Adrenal gland (tissue), 12 donors: ENCODE data around the gene CEBPE. TPM values are rescaled to one million over a fixed set of nuclear protein-coding genes. Genes with fewer than 3 reads are reported as not detected.

Experiments used
- DNase-seq, 7 donors: peaks; one replicate each; pipeline ENCODE4 v3.0.0-alpha.2; 2019 to 2020
- H3K27ac ChIP-seq, 5 donors: fragments of 200-600 bp; sonication (generic) in 4 of 5; 1 replicate in 3 of 5; 2 replicates in 2 of 5; pipeline versions ENCODE4 v1.5.1 to v1.8.0; 2016 to 2020; ENCODE audit warnings: mild to moderate bottlenecking in 1 of 5
- H3K27me3 ChIP-seq: fragments of 200-600 bp; 2 replicates; pipeline ENCODE4 v1.8.0; 2021
- H3K36me3 ChIP-seq, 2 donors: fragments of 200-600 bp; replicated peaks in 1 of 2; 1 replicate in 1 of 2; 2 replicates in 1 of 2; pipeline versions ENCODE4 v1.5.1 to v1.8.0; 2018 to 2022
- H3K4me1 ChIP-seq, 2 donors: fragments of 200-600 bp; replicated peaks in 1 of 2; 1 replicate in 1 of 2; 2 replicates in 1 of 2; pipeline versions ENCODE4 v1.5.1 to v1.8.0; 2018 to 2021
- H3K4me3 ChIP-seq, 4 donors: fragments of 200-600 bp; sonication (generic) in 3 of 4; one replicate each; pipeline ENCODE4 v1.5.1; 2016 to 2018
- H3K9me3 ChIP-seq, 3 donors: fragments of 200-600 bp; sonication (generic) in 1 of 3; replicated peaks in 1 of 3; 1 replicate in 2 of 3; 2 replicates in 1 of 3; pipeline versions ENCODE4 v1.5.1 to v1.8.0; 2016 to 2021
- POLR2A ChIP-seq, 2 donors: fragments of 450-650 bp; IDR thresholded peaks; one replicate each; pipeline ENCODE4 v1.6.1; 2017; ENCODE audit warnings: antibody characterized with exemption in 2 of 2, mild to moderate bottlenecking in 2 of 2, moderate library complexity in 1 of 2
- WGBS, 4 donors: extraction: QIAGEN DNeasy Blood & Tissue Kit in 2 of 4; methylation state at CpG; one replicate each; pipeline versions ENCODE4 v1.1.5 to v1.1.7; 2013 to 2017; 5-methylcytosine and 5-hydroxymethylcytosine counted together
- intact Hi-C, 2 donors: fragments of 100-400 bp; cut with DNase I; formaldehyde crosslinking; loops; one replicate each; pipeline versions ENCODE4 v1.14.1 to v1.15.0; 2022 to 2023
- polyA plus RNA-seq, 3 donors: library from polyadenylated mRNA; stranded (reverse); fragments of 200-250 nt in 2 of 3; fragments of 350-450 nt in 1 of 3; fragmentation: Illumina TruSeq in 1 of 3; extraction: RNeasy Lipid Tissue Mini Kit (QIAGEN cat#74804) in 1 of 3; gene quantifications; one replicate each; pipeline ENCODE4 v1.2.3, GENCODE V29; 2013 to 2014
- total RNA-seq, 9 donors: library from RNA; depleted of rRNA in 4 of 9; stranded (reverse); fragments of >200 nt in 4 of 9; fragments of 120-200 nt in 1 of 9; fragmentation: NEBNext Ultra II Directional in 1 of 9; extraction: Animal tissue kit (Norgen Biotek cat#: 25700) in 1 of 9; gene quantifications; one replicate each; pipeline versions ENCODE4 v1.1.0 to v1.2.4, GENCODE V29; 2013 to 2023
- TF ChIP-seq, protein P1 (sequence below), 6 experiments: fragments of 450-650 bp in 4 of 6; fragments of 200-600 bp in 2 of 6; sonication (generic) in 1 of 6; IDR thresholded peaks; 1 replicate in 5 of 6; 2 replicates in 1 of 6; pipeline versions ENCODE4 v1.5.1 to v1.8.0; 2016 to 2021; ENCODE audit warnings: antibody characterized with exemption in 6 of 6, mild to moderate bottlenecking in 2 of 6, moderate library complexity in 1 of 6
- donor health status: healthy with polysubstance abuse.
- donor health status: Bipolar disorder and iron deficiency.
- donor health status: DM: yes; HTN: yes; CAD: no.
- donor health status: DM: no; HTN: no; CAD: no.
- donor health status: DM: no; HTN: no; CAD: no.
- donor health status: DM: yes; HTN: yes; CAD: no.

Gene CEBPE
- total and polyA plus RNA-seq, 12 donors, result 0.03 to 0.40 (median 0.15) TPM; not detected in 9

DNA sequence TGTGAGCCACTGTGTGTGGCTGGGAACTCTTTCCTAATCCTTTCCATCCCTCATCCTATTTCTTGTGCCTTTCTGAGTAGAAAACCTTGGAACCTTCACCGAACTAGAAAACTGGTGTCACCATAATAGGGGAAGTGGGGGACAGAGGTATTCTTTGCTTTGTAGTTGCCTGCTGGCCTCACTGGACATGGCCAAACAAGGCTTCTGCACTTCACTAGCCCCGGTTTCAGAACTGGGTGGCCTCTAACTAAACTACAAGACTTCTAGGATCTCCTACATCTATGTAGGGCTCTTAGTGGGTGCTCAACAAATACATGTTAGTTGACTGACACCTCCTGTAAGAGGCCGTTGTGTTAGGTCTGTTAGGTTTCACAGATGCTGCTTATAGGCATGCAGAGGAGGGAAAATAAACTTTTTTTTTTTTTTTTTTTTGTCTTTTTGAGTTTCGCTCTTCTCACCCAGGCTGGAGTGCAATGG lies 13.7 kb downstream of the CEBPE start:
- intact Hi-C loops, result no loop called here
- H3K27me3 ChIP-seq, result no peaks in the 10 kb centered on the region
- no peaks in the 10 kb centered on the region for H3K9me3 ChIP-seq
- TF ChIP-seq POLR2A (IDR thresholded peaks at IDR 0.05), result no peak
- TF ChIP-seq, protein P1, sequence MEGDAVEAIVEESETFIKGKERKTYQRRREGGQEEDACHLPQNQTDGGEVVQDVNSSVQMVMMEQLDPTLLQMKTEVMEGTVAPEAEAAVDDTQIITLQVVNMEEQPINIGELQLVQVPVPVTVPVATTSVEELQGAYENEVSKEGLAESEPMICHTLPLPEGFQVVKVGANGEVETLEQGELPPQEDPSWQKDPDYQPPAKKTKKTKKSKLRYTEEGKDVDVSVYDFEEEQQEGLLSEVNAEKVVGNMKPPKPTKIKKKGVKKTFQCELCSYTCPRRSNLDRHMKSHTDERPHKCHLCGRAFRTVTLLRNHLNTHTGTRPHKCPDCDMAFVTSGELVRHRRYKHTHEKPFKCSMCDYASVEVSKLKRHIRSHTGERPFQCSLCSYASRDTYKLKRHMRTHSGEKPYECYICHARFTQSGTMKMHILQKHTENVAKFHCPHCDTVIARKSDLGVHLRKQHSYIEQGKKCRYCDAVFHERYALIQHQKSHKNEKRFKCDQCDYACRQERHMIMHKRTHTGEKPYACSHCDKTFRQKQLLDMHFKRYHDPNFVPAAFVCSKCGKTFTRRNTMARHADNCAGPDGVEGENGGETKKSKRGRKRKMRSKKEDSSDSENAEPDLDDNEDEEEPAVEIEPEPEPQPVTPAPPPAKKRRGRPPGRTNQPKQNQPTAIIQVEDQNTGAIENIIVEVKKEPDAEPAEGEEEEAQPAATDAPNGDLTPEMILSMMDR (IDR thresholded peaks at IDR 0.05), result no peak
- 86 to 92% (median 90%) methylated on average over 4 of the region's 4 CpGs for WGBS, 4 donors
- H3K36me3 ChIP-seq, result no peaks in the 10 kb centered on the region
- H3K4me3 ChIP-seq, result no peak overlapping the region
- no peaks in the 10 kb centered on the region for H3K4me1 ChIP-seq
- H3K27ac ChIP-seq, result no peak overlapping the region
- no peak for DNase-seq

DNA sequence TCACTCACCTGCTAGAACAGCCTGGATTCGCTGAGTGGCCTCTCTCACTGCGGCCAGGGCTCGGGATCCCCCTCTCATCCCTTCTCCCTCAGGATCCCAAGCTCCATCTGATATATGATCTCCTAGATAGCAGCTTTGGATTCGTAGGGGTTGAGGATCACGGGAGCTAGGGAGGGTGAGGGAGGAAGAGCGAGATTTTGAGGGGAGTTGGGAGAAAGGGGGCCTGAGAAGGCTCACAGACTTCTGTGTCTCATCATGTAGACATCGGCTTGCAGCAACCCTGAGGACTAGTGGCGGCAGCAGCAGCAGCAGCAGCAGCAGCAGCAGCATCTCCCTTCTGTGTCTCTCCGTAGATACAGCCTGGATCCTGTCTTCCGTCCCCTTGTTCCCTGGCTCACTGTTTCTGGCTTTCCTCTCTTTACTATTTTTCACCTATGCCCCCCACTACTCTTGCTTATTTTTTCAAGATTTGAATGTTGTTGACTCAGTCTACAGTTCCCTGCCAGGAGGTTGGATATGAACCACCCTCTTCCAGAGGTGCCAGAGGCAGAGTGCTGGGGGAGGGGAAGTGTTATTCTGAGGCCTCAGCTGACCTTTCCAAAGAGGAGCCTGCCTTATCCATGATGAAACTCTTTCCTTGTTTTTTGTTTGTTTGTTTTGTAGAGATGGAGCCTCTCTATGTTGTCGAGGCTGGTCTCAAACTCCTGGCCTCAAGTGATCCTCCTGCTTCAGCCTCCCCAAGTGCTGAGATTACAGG lies 14.3 kb downstream of the CEBPE start, which contains the start of gene CIROP:
Gene CIROP, minus strand, starts transcription at position 399 of the 757 bp plus-strand sequence. Its CDS starts 69 bp downstream, at position 330.
- WGBS, 4 donors, result 68 to 74% (median 73%) methylated on average over 11 of the region's 11 CpGs

DNA sequence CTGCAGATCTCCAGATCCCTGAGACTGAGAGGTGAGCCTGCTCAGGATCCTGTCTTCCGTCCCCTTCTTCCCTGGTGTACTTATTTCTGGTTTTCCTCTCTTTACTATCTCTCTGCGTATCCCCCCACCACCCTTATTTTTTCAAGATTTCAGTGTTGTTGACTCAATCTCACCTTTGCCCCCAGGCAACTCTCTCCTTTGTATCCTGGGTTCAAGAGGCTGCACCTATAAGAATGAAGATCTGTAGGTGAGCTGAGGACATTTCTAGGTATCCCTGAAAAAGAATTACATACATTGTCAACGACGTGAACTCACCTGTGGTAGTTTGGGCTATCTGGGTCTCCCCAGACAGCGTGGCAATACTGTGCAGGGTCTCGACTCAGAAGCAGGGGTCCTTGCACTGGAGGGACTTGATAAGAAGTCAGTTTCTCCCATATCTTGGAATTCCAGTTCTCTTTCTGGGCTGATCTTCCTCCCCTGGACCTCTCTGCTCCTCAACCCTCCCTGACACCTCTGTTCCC lies 14.9 kb downstream of the CEBPE start:
- no peak overlapping the region for H3K27ac ChIP-seq
- DNase-seq, result no peak
- WGBS, 4 donors, result 78 to 86% (median 83%) methylated on average over 6 of the region's 6 CpGs
- H3K4me3 ChIP-seq, result no peak overlapping the region
- TF ChIP-seq, protein P1 (IDR thresholded peaks at IDR 0.05), result no peak
- no peak for TF ChIP-seq POLR2A (IDR thresholded peaks at IDR 0.05)
- no peaks in the 10 kb centered on the region for H3K27me3 ChIP-seq
- peaks cover 0 to under 1% of the 10 kb centered on the region in 2 donors for H3K36me3 ChIP-seq
- intact Hi-C loops, result loop anchor here (5.0 kb wide), 2 partner anchors 37 to 42 kb away; no protein-coding TSS in a partner anchor
- H3K9me3 ChIP-seq, result no peaks in the 10 kb centered on the region
- H3K4me1 ChIP-seq, result peaks cover 4 to 6% of the 10 kb centered on the region in 2 donors

More for the DNA sequence above, 14.3 kb downstream of the CEBPE start, which contains the start of gene CIROP:
- Histone ChIP-seq H3K4me1 (peaks cover under 1% of the 10 kb centered on the region in 2 donors), H3K27me3 (no peaks in the 10 kb centered on the region), H3K27ac (no peak within 1 kb of the TSS), H3K4me3 (no peak within 1 kb of the TSS), H3K36me3 (no peaks in the 10 kb centered on the region), H3K9me3 (no peaks in the 10 kb centered on the region)
- no peak for TF ChIP-seq POLR2A (IDR thresholded peaks at IDR 0.05)
- TF ChIP-seq, protein P1 (IDR thresholded peaks at IDR 0.05), result no peak
- no peak for DNase-seq
- intact Hi-C loops, result loop anchor here (5.0 kb wide), 2 partner anchors 37 to 42 kb away; no protein-coding TSS in a partner anchor

DNA sequence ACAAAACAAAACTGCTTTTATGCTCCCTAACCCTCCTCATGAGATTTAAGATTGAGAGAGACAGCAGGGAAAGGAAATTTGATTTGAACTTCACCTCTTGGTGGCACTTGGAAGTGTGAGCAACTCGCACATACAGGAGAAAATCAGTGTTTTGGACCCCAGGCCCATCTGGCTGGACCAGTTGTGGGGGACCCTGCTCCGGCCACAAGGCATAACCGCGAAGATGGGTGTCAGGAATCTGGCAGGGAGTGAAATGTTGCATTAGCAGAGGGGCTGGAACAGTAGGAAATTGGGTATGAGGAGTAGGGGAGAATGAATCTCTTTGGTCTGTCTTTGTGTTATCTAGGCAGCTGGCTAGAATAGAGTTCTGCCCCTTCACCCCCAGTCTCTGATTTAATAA lies 15.5 kb downstream of the CEBPE start:
- H3K9me3 ChIP-seq, result no peaks in the 10 kb centered on the region
- DNase-seq, result no peak
- no peaks in the 10 kb centered on the region for H3K27me3 ChIP-seq
- H3K4me1 ChIP-seq, result peaks cover 6 to 12% of the 10 kb centered on the region in 2 donors
- H3K27ac ChIP-seq, result no peak overlapping the region
- TF ChIP-seq POLR2A (IDR thresholded peaks at IDR 0.05), result no peak
- TF ChIP-seq, protein P1 (IDR thresholded peaks at IDR 0.05), result no peak
- H3K36me3 ChIP-seq, result peaks cover 0 to 6% of the 10 kb centered on the region in 2 donors
- no peak overlapping the region for H3K4me3 ChIP-seq
- intact Hi-C loops, result loop anchor here (5.0 kb wide), 2 partner anchors 36 to 41 kb away; no protein-coding TSS in a partner anchor
- WGBS, 4 donors, result 81 to 93% (median 84%) methylated on average over 4 of the region's 4 CpGs
